H9 (cell line): ENCODE data around the gene GIPC2. TPM values are rescaled to one million over a fixed set of nuclear protein-coding genes. Genes with fewer than 3 reads are reported as not detected.

Source experiments
- DNase-seq: peaks from one replicate; pipeline ENCODE4 v3.0.0-alpha.2; 2017
- H2AFZ ChIP-seq: one replicate; pipeline ENCODE4 v1.6.1; 2013; ENCODE audit warnings: mild to moderate bottlenecking, low read length, control low read depth, moderate library complexity
- H2AK5ac ChIP-seq: 2 replicates; pipeline ENCODE4 v1.6.1; 2013; ENCODE audit warnings: low read length, control low read depth, mixed read lengths; ENCODE audit not compliant: insufficient read length
- H2BK120ac ChIP-seq: one replicate; pipeline ENCODE4 v1.6.1; 2013; ENCODE audit warnings: low read depth, mild to moderate bottlenecking, low read length, control low read depth, inconsistent platforms; ENCODE audit not compliant: poor library complexity, severe bottlenecking
- H2BK12ac ChIP-seq: 2 replicates; pipeline ENCODE4 v1.6.1; 2013; ENCODE audit warnings: low read length, control low read depth, mixed read lengths, low read depth; ENCODE audit not compliant: insufficient read length
- H2BK15ac ChIP-seq: 2 replicates; pipeline ENCODE4 v1.6.1; 2013; ENCODE audit warnings: low read depth, low read length, control low read depth
- H2BK20ac ChIP-seq: one replicate; pipeline ENCODE4 v1.6.1; 2013; ENCODE audit warnings: low read depth, mild to moderate bottlenecking, low read length, control low read depth, inconsistent platforms; ENCODE audit not compliant: poor library complexity, severe bottlenecking
- H2BK5ac ChIP-seq: 2 replicates; pipeline ENCODE4 v1.6.1; 2013; ENCODE audit warnings: low read length, control low read depth, mixed read lengths; ENCODE audit not compliant: insufficient read length
- H3K14ac ChIP-seq: 2 replicates; pipeline ENCODE4 v1.6.1; 2013; ENCODE audit warnings: low read length, control low read depth; ENCODE audit not compliant: insufficient read depth
- H3K18ac ChIP-seq: 2 replicates; pipeline ENCODE4 v1.6.1; 2013; ENCODE audit warnings: low read depth, mild to moderate bottlenecking, mixed read lengths, low read length, control low read depth; ENCODE audit not compliant: insufficient read length
- H3K23ac ChIP-seq: 2 replicates; pipeline ENCODE4 v1.6.1; 2013; ENCODE audit warnings: low read length, control low read depth, mixed read lengths, low read depth; ENCODE audit not compliant: insufficient read length
- H3K23me2 ChIP-seq: 2 replicates; pipeline ENCODE4 v1.6.1; 2013; ENCODE audit warnings: low read depth, mild to moderate bottlenecking, mixed read lengths, low read length, control low read depth; ENCODE audit not compliant: insufficient read length, poor library complexity, severe bottlenecking
- H3K27ac ChIP-seq: 2 replicates; pipeline ENCODE4 v1.5.1; 2013; ENCODE audit warnings: low read length, control low read depth, mixed read lengths, low read depth; ENCODE audit not compliant: insufficient read length
- H3K27me3 ChIP-seq: 2 replicates; pipeline ENCODE4 v1.6.1; 2013; ENCODE audit warnings: low read length, control low read depth, inconsistent platforms; ENCODE audit not compliant: insufficient read depth
- H3K4ac ChIP-seq: 2 replicates; pipeline ENCODE4 v1.6.1; 2013; ENCODE audit warnings: low read depth, mild to moderate bottlenecking, control low read depth, inconsistent platforms, low read length, moderate library complexity
- H3K4me1 ChIP-seq: 2 replicates; pipeline ENCODE4 v1.6.1; 2013; ENCODE audit warnings: low read length, control low read depth, inconsistent platforms; ENCODE audit not compliant: insufficient read depth
- H3K4me2 ChIP-seq: 2 replicates; pipeline ENCODE4 v1.6.1; 2013; ENCODE audit warnings: low read length, control low read depth, mixed read lengths; ENCODE audit not compliant: insufficient read length, insufficient read depth
- H3K56ac ChIP-seq: 2 replicates; pipeline ENCODE4 v1.6.1; 2013; ENCODE audit warnings: low read depth, mild to moderate bottlenecking, mixed read lengths, low read length, control low read depth; ENCODE audit not compliant: insufficient read length
- H3K79me1 ChIP-seq: 2 replicates; pipeline ENCODE4 v1.6.1; 2013; ENCODE audit warnings: low read depth, mild to moderate bottlenecking, moderate library complexity, low read length, control low read depth, inconsistent platforms; ENCODE audit not compliant: insufficient read depth, poor library complexity, severe bottlenecking
- H3K79me2 ChIP-seq: 2 replicates; pipeline ENCODE4 v1.6.1; 2013; ENCODE audit warnings: low read length, control low read depth, inconsistent platforms; ENCODE audit not compliant: insufficient read depth
- H3K9ac ChIP-seq: 2 replicates; pipeline ENCODE4 v1.6.1; 2013; ENCODE audit warnings: low read length, control low read depth, mixed read lengths; ENCODE audit not compliant: insufficient read length; ENCODE audit errors: extremely low read depth
- H3K9me3 ChIP-seq: one replicate; pipeline ENCODE4 v1.6.1; 2013; ENCODE audit warnings: low read depth, low read length, inconsistent platforms; ENCODE audit not compliant: control insufficient read depth
- H3T11ph ChIP-seq: one replicate; pipeline ENCODE4 v1.6.1; 2013; ENCODE audit warnings: mild to moderate bottlenecking, low read length, control low read depth, inconsistent platforms
- H4K20me1 ChIP-seq: one replicate; pipeline ENCODE4 v1.6.1; 2013; ENCODE audit not compliant: control insufficient read depth, insufficient read length, insufficient read depth
- H4K5ac ChIP-seq: 2 replicates; pipeline ENCODE4 v1.6.1; 2013; ENCODE audit warnings: low read depth, mild to moderate bottlenecking, mixed read lengths, low read length, control low read depth; ENCODE audit not compliant: insufficient read length
- H4K8ac ChIP-seq: replicated peaks from 2 replicates; pipeline ENCODE4 v1.6.1; 2013; ENCODE audit warnings: low read length, control low read depth, mixed read lengths, low read depth; ENCODE audit not compliant: insufficient read length
- H4K91ac ChIP-seq: 2 replicates; pipeline ENCODE4 v1.6.1; 2013; ENCODE audit warnings: low read depth, mild to moderate bottlenecking, moderate library complexity, mixed read lengths, low read length, control low read depth; ENCODE audit not compliant: insufficient read length
- H3K27ac Mint-ChIP-seq, 3 experiments: 2 replicates in 2 of 3; 3 replicates in 1 of 3; pipeline ENCODE4 v1.8.0; 2020 to 2021; ENCODE audit warnings: mixed read lengths in 3 of 3, mild to moderate bottlenecking in 1 of 3, moderate library complexity in 1 of 3
- H3K27me3 Mint-ChIP-seq: 2 replicates; pipeline ENCODE4 v1.8.0; 2021; ENCODE audit warnings: low read depth, mild to moderate bottlenecking, moderate library complexity, mixed read lengths
- H3K36me3 Mint-ChIP-seq, 3 experiments: 2 replicates in 2 of 3; 3 replicates in 1 of 3; pipeline ENCODE4 v1.8.0; 2020 to 2021; ENCODE audit warnings: low read depth in 3 of 3, mixed read lengths in 3 of 3; ENCODE audit not compliant: insufficient read depth in 1 of 3
- H3K4me1 Mint-ChIP-seq, 2 experiments: 2 replicates each; pipeline ENCODE4 v1.8.0; 2020; ENCODE audit warnings: mixed read lengths in 2 of 2
- H3K4me3 Mint-ChIP-seq, 2 experiments: 2 replicates in 1 of 2; 3 replicates in 1 of 2; pipeline ENCODE4 v1.8.0; 2020 to 2021; ENCODE audit warnings: mild to moderate bottlenecking in 2 of 2, mixed read lengths in 2 of 2, moderate library complexity in 1 of 2
- H3K9me3 Mint-ChIP-seq, 2 experiments: 2 replicates in 1 of 2; 3 replicates in 1 of 2; pipeline ENCODE4 v1.8.0; 2020; ENCODE audit warnings: mild to moderate bottlenecking in 2 of 2, mixed read lengths in 2 of 2, moderate library complexity in 1 of 2
- CTCF ChIP-seq: fragments of 200-600 bp; sonication (generic); conservative IDR thresholded peaks from 3 replicates; pipeline ENCODE4 v1.8.0; 2021; ENCODE audit warnings: antibody characterized with exemption, mild to moderate bottlenecking
- WGBS: extraction: QIAGEN DNeasy Blood & Tissue Kit; methylation state at CpG from one replicate; pipeline ENCODE4 v1.1.7; 2013; ENCODE audit warnings: missing lambda C conversion rate, low lambda C conversion rate, mixed read lengths; ENCODE audit not compliant: insufficient read length; ENCODE audit errors: extremely low coverage; 5-methylcytosine and 5-hydroxymethylcytosine counted together
- total RNA-seq: library from RNA; stranded (reverse); gene quantifications from 2 replicates; pipeline ENCODE4 v1.2.1, GENCODE V29; 2021

Gene GIPC2
- total RNA-seq, 1 experiment from 2014 or later: 0.85 TPM

GRCh38 chr1:78171736-78172590 lies 126.2 kb downstream of the GIPC2 start:
- H3K4me1 ChIP-seq: no peaks in the 10 kb centered on the region
- H2AK5ac ChIP-seq: no peak overlapping the region
- H3T11ph ChIP-seq: no peak overlapping the region
- H4K5ac ChIP-seq: no peak overlapping the region
- no peak overlapping the region for H2BK120ac ChIP-seq
- no CpG with 5 or more reads among the region's 3 CpGs for WGBS
- H3K9ac ChIP-seq: no peak overlapping the region
- TF ChIP-seq CTCF: no peak
- no peak overlapping the region for H3K18ac ChIP-seq
- no peak overlapping the region for H3K23ac ChIP-seq
- no peaks in the 10 kb centered on the region for H3K79me2 ChIP-seq
- Mint-ChIP-seq H3K36me3 (no peaks in the 10 kb centered on the region), H3K4me3 (no peak overlapping the region), H3K4me1 (peaks cover 4 to 5% of the 10 kb centered on the region in 2 experiments), H3K9me3 (no peaks in the 10 kb centered on the region), H3K27ac (no peak overlapping the region), H3K27me3 (peaks cover 4% of the 10 kb centered on the region; the same call in 1 of the 2 replicates)
- H2BK20ac ChIP-seq: no peak overlapping the region
- H3K56ac ChIP-seq: no peak overlapping the region
- H4K20me1 ChIP-seq: no peaks in the 10 kb centered on the region
- no peak overlapping the region for H2BK12ac ChIP-seq
- H3K27ac ChIP-seq: no peak overlapping the region
- no peaks in the 10 kb centered on the region for H3K79me1 ChIP-seq
- no peaks in the 10 kb centered on the region for H3K23me2 ChIP-seq
- DNase-seq: no peak
- H3K27me3 ChIP-seq: no peaks in the 10 kb centered on the region
- H3K4ac ChIP-seq: no peak overlapping the region
- no peak overlapping the region for H2BK5ac ChIP-seq
- H3K14ac ChIP-seq: no peak overlapping the region
- H4K8ac ChIP-seq: no peak overlapping the region
- H2AFZ ChIP-seq: no peak overlapping the region
- H2BK15ac ChIP-seq: no peak overlapping the region
- H4K91ac ChIP-seq: no peak overlapping the region
- no peak overlapping the region for H3K4me2 ChIP-seq
- H3K9me3 ChIP-seq: no peaks in the 10 kb centered on the region
